Effector memory CD8-positive, alpha-beta T cell (primary cell): ENCODE results near the gene ASB11.

Experiments
- ATAC-seq: fragments of 150-1000 bp; cut with Tn5 transposase; replicated peaks from 2 replicates; pipeline ENCODE4 v1.10.0; 2021; ENCODE audit warnings: mild to moderate bottlenecking, moderate library complexity
- DNase-seq, 3 experiments: peaks; one replicate each; pipeline ENCODE4 v3.0.0; 2021
- H3K27ac Mint-ChIP-seq, 2 donors: one replicate each; pipeline ENCODE4 v1.8.0; 2022; ENCODE audit warnings: mild to moderate bottlenecking in 2 of 2, mixed read lengths in 2 of 2, moderate library complexity in 2 of 2
- H3K27me3 Mint-ChIP-seq, 2 donors: one replicate each; pipeline ENCODE4 v1.8.0; 2022; ENCODE audit warnings: mixed read lengths in 2 of 2
- H3K36me3 Mint-ChIP-seq: one replicate; pipeline ENCODE4 v1.8.0; 2022; ENCODE audit warnings: mild to moderate bottlenecking, moderate library complexity, mixed read lengths; ENCODE audit not compliant: insufficient read depth
- H3K4me1 Mint-ChIP-seq, 2 donors: one replicate each; pipeline ENCODE4 v1.8.0; 2022; ENCODE audit warnings: low read depth in 2 of 2, mixed read lengths in 2 of 2
- H3K4me3 Mint-ChIP-seq, 2 donors: one replicate each; pipeline ENCODE4 v1.8.0; 2022; ENCODE audit warnings: mild to moderate bottlenecking in 2 of 2, mixed read lengths in 2 of 2, moderate library complexity in 2 of 2
- H3K9me3 Mint-ChIP-seq, 2 donors: one replicate each; pipeline ENCODE4 v1.8.0; 2022; ENCODE audit warnings: mixed read lengths in 2 of 2

The ASB11 gene

DNA sequence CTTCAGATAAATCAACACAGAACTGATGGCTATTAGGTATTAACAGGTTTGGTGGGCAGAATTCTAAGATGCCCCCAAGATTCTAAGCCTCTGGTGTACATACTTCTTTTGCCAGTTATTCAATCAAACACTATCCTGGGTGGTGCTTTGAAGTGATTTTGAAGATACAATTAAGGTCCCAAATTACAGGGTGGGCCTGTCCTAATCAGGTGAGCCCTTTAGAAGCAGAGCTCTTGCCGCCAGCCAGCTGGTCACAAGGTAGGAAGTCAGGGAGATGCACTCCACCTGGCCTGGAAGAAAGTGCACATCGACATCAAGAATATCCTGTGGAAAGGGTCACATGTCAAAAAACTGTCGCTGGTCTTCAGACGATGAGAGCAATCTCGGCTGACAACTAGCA is 75.0 kb downstream of the ASB11 start:
- Mint-ChIP-seq H3K4me3 (no peak overlapping the region), H3K9me3 (no peaks in the 10 kb centered on the region), H3K27ac (no peak overlapping the region), H3K36me3 (no peaks in the 10 kb centered on the region), H3K4me1 (no peaks in the 10 kb centered on the region), H3K27me3 (peaks cover 0 to 8% of the 10 kb centered on the region in 2 donors)
- ATAC-seq (no peak), DNase-seq (no peak)

DNA sequence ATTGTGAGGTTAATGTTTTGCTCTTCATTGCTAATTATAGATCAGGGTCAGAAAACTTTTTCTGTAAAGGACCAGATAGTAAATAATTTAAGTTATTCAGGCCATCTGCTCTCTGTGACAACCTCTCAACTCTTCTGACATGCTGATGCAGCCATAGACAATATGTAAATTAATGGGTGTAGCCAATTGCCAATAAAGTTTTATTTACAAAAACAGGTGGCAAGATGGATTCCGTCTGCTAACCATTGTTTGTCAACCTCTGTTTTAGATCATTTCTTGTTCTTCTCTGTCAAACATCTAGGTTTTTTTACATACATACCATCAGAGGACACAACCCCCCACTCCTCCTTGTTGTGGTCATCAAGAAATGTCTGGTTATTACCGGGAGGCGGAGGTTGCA is 79.3 kb downstream of the ASB11 start:
- Mint-ChIP-seq H3K27me3 (peaks cover 0 to 8% of the 10 kb centered on the region in 2 donors), H3K4me3 (no peak overlapping the region)

DNA sequence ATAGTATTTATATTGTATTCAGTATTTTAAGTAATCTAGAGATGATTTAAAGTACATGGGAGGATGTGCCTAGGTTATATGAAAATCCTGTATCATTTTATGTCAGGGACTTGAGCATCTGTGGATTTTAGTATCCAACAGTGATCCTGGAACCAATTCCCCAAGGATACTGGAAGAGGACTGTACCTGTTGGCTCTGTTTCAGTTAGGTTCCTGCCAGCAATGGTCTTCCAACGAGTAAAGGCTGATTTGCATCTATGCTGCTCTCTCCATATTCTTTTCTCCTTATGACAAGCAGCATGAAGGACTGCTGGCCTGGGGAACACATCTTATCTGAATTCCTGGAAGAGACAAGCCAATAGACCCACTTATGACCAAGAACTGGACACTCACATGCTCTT is 80.4 kb downstream of the ASB11 start:
- no peak overlapping the region for H3K4me3 Mint-ChIP-seq
- ATAC-seq (no peak), DNase-seq (no peak)
- H3K4me1 Mint-ChIP-seq, result no peaks in the 10 kb centered on the region
- H3K9me3 Mint-ChIP-seq, result no peaks in the 10 kb centered on the region
- peaks cover 0 to 8% of the 10 kb centered on the region in 2 donors for H3K27me3 Mint-ChIP-seq
- no peak overlapping the region for H3K27ac Mint-ChIP-seq
- no peaks in the 10 kb centered on the region for H3K36me3 Mint-ChIP-seq

More for the DNA sequence above, 79.3 kb downstream of the ASB11 start:
- no peak for ATAC-seq
- Mint-ChIP-seq H3K4me1 (no peaks in the 10 kb centered on the region), H3K9me3 (no peaks in the 10 kb centered on the region), H3K36me3 (no peaks in the 10 kb centered on the region), H3K27ac (no peak overlapping the region)
- DNase-seq, result no peak

DNA sequence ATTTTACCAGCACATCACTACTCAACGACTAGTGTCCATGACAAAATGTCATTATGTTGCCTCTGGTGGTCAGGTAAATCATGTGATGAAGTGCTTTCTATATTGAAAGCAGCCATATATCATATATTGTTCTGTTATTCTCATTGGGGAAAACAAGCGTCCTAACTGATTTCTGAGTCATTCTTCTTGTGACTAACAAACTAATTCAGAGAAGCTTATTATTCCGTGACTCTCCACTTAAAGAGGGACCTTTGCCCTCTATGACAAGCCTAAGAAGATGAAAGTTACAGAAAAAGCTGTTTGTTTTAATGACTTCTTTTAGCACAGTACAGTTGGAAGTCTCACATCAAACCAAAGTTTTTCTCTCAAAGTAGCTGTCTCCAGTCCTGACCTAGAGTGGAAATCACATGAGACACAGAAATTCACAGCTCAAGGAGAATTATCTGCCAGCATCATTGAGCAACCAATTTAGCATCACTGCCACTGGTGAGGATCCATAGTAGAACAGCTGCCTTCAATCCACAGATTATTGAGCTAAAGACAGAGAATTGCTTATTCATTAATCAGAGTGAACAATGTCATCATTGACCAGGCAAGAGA is 81.9 kb downstream of the ASB11 start:
- no peaks in the 10 kb centered on the region for H3K9me3 Mint-ChIP-seq
- ATAC-seq (no peak), DNase-seq (no peak)
- no peak overlapping the region for H3K4me3 Mint-ChIP-seq
- H3K27ac Mint-ChIP-seq, result no peak overlapping the region
- H3K36me3 Mint-ChIP-seq, result no peaks in the 10 kb centered on the region
- H3K27me3 Mint-ChIP-seq, result peaks cover 0 to 8% of the 10 kb centered on the region in 2 donors
- H3K4me1 Mint-ChIP-seq, result no peaks in the 10 kb centered on the region
